Esophagus mucosa (tissue), 1 donor: Measurements from ENCODE around the gene MILR1. TPM values are rescaled to one million over a fixed set of nuclear protein-coding genes. Genes with fewer than 3 reads are reported as not detected.
A peak's percentile ranks its signal among the peaks of the same experiment; 100 is the strongest.
"Not testable (repeated sequence)": the region's sequence is repeated elsewhere in the genome, so short reads cannot be mapped to it uniquely, and the experiment has no call there.

Experiments used
- ATAC-seq: fragments of 200-7000 bp; cut with Tn5 transposase; one replicate; pipeline ENCODE4 v1.9.1; 2020
- total RNA-seq: library from RNA; stranded (reverse); gene quantifications from one replicate; pipeline ENCODE4 v1.2.4, GENCODE V29; 2023
- donor health status: DM: yes; HTN: yes; CAD: no.

Gene MILR1
- total RNA-seq, 1 donor from 2014 or later = 3.5 TPM

- no peak for ATAC-seq
Observed at GRCh38 chr17:64477849-64478248, 28.9 kb downstream of the MILR1 start.

GRCh38 chr17:64480951-64481350, 32.0 kb downstream of the MILR1 start:
- ATAC-seq = no peak

GRCh38 chr17:64484380-64484779, 35.5 kb downstream of the MILR1 start:
- ATAC-seq = no peak

- no peak for ATAC-seq
Observed at GRCh38 chr17:64488301-64488700, 39.4 kb downstream of the MILR1 start.

- peak; percentile 62 for ATAC-seq
Observed at GRCh38 chr17:64491034-64491860, 42.3 kb downstream of the MILR1 start.

GRCh38 chr17:64491994-64492393, 43.1 kb downstream of the MILR1 start:
- ATAC-seq = no peak

GRCh38 chr17:64492481-64493109, 43.7 kb downstream of the MILR1 start:
- no peak for ATAC-seq

- ATAC-seq = no peak
Observed at GRCh38 chr17:64494121-64494520, 45.2 kb downstream of the MILR1 start.

GRCh38 chr17:64495300-64495699, 46.4 kb downstream of the MILR1 start:
- not testable (repeated sequence) for ATAC-seq

GRCh38 chr17:64496348-64496785, 47.5 kb downstream of the MILR1 start:
- peak; percentile 25 for ATAC-seq

- peak; percentile 90 for ATAC-seq
Observed at GRCh38 chr17:64496786-64497564, 48.1 kb downstream of the MILR1 start, which contains the start of gene POLG2. POLG2 (minus strand) TSS chr17:64497054; CDS start chr17:64496968, 86 bp downstream.

- ATAC-seq = no peak
Observed at GRCh38 chr17:64497565-64498035, 48.7 kb downstream of the MILR1 start.

GRCh38 chr17:64498308-64499203, 49.6 kb downstream of the MILR1 start:
- ATAC-seq = no peak

- ATAC-seq = peak; percentile 40
Observed at GRCh38 chr17:64499805-64500486, 51.0 kb downstream of the MILR1 start.

GRCh38 chr17:64500487-64500859, 51.6 kb downstream of the MILR1 start:
- ATAC-seq = no peak

- ATAC-seq = no peak
Observed at GRCh38 chr17:64500862-64501765, 52.2 kb downstream of the MILR1 start.

- ATAC-seq = no peak
Observed at GRCh38 chr17:64502021-64502420, 53.1 kb downstream of the MILR1 start.

- ATAC-seq = no peak
Observed at GRCh38 chr17:64502809-64503208, 53.9 kb downstream of the MILR1 start.

GRCh38 chr17:64503341-64503740, 54.4 kb downstream of the MILR1 start:
- ATAC-seq = no peak
